ENCODE data around the gene CFAP161.

CFAP161 gene

DNA sequence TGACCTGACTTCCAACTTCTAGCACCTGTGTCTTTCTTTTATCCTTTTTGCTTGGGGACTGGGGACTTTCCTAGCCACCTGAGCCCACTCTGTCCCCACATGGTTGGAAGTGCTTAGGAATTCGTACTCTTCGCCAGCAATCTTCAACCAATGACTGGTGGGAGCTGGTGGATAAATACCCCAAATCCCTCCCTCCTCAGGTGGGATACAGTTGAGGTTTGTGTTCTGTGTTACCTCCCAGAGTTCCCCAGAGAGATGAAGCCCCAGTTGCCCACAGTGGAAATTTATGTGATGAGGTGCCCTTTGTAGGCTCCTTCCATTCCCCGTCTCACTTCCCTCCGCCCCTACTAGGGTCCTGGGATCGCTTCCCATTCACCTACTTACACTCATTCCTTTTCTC lies 40.1 kb upstream of the CFAP161 start:
- H3K9ac ChIP-seq (ENCODE audit: low read length) = no peak overlapping the region
- peaks cover 23% of the 10 kb centered on the region for H3K4me1 ChIP-seq (ENCODE audit: low read length)
- H3K79me2 ChIP-seq (ENCODE audit: low read length) = no peaks in the 10 kb centered on the region
- H3K27me3 ChIP-seq (replicated peaks; ENCODE audit: insufficient read depth, low read length) = no peaks in the 10 kb centered on the region; the same call in 1 of the 2 replicates
- no peaks in the 10 kb centered on the region for H3K9me2 ChIP-seq (replicated peaks; ENCODE audit: insufficient read depth, low read length)
- no peak overlapping the region for H2AFZ ChIP-seq (ENCODE audit: low read length)
- no peak overlapping the region for H3K27ac ChIP-seq (ENCODE audit: low read length)
- H3F3A ChIP-seq (ENCODE audit: insufficient read depth, low read length) = peaks cover 23% of the 10 kb centered on the region
- no peak for DNase-seq
- no peak overlapping the region for H3K4me2 ChIP-seq (ENCODE audit: low read depth, low read length)
- H3K36me3 ChIP-seq (replicated peaks; ENCODE audit: insufficient read depth, low read length) = no peaks in the 10 kb centered on the region
- no peak overlapping the region for H3K4me3 ChIP-seq (ENCODE audit: low read length)
- TF ChIP-seq EZH2 (optimal IDR thresholded peaks at IDR 0.05; ENCODE audit: low read depth, low read length) (no peak), EZH2phosphoT487 (IDR thresholded peaks at IDR 0.05; ENCODE audit: low read length) (no peak)
- TF ChIP-seq, protein P1, sequence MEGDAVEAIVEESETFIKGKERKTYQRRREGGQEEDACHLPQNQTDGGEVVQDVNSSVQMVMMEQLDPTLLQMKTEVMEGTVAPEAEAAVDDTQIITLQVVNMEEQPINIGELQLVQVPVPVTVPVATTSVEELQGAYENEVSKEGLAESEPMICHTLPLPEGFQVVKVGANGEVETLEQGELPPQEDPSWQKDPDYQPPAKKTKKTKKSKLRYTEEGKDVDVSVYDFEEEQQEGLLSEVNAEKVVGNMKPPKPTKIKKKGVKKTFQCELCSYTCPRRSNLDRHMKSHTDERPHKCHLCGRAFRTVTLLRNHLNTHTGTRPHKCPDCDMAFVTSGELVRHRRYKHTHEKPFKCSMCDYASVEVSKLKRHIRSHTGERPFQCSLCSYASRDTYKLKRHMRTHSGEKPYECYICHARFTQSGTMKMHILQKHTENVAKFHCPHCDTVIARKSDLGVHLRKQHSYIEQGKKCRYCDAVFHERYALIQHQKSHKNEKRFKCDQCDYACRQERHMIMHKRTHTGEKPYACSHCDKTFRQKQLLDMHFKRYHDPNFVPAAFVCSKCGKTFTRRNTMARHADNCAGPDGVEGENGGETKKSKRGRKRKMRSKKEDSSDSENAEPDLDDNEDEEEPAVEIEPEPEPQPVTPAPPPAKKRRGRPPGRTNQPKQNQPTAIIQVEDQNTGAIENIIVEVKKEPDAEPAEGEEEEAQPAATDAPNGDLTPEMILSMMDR (IDR thresholded peaks at IDR 0.05; ENCODE audit: low read length) = no peak
- H3K9me3 ChIP-seq (replicated peaks; ENCODE audit: insufficient read depth, low read length) = no peaks in the 10 kb centered on the region
- no peaks in the 10 kb centered on the region for H4K20me1 ChIP-seq (ENCODE audit: insufficient read depth, low read length)

DNA sequence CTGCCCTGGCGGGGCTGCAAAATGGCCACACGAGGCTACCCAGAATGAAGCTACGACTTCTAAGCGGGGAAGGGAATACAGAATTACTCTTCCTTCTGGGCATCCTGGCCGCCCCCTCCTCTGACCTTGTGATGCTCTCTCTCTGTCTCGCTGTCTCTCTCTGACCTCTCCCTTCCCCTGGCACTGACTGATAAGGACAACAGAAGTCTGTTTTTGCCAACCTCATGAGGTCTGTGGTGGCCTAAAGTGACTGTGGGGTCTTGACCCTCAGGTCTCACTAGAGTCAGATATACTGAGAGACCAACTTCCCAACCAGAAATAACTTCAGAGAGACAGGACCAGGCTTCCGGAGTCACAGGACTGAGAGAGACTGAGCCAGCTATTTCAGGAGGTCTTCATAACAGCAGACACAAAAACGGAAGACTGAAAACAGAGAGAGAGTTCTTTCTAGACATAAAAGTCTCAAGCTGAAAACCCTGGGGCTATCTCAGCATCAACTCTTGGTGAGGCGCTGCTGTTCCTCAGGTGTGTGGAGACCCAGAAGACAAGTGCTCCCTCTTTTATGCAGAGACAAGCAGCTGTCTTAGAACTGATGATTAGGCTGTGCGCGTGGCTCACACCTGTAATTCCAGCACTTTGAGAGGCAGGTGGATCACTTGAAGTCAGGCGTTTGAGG lies 38.2 kb upstream of the CFAP161 start:
- Histone ChIP-seq H3K4me3 (ENCODE audit: low read length) (peak overlapping the region; percentile 32), H3K27ac (ENCODE audit: low read length) (peak overlapping the region; percentile 87), H3F3A (ENCODE audit: insufficient read depth, low read length) (peaks cover 23% of the 10 kb centered on the region), H3K36me3 (replicated peaks; ENCODE audit: insufficient read depth, low read length) (no peaks in the 10 kb centered on the region), H3K27me3 (replicated peaks; ENCODE audit: insufficient read depth, low read length) (no peaks in the 10 kb centered on the region; the same call in 1 of the 2 replicates), H3K9me3 (replicated peaks; ENCODE audit: insufficient read depth, low read length) (no peaks in the 10 kb centered on the region), H3K79me2 (ENCODE audit: low read length) (no peaks in the 10 kb centered on the region), H2AFZ (ENCODE audit: low read length) (peak overlapping the region; percentile 11; the same call in 1 of the 2 replicates), H3K9ac (ENCODE audit: low read length) (peak overlapping the region; percentile 41; the same call in 1 of the 2 replicates), H3K9me2 (replicated peaks; ENCODE audit: insufficient read depth, low read length) (no peaks in the 10 kb centered on the region), H3K4me2 (ENCODE audit: low read depth, low read length) (peak overlapping the region; percentile 56), H4K20me1 (ENCODE audit: insufficient read depth, low read length) (no peaks in the 10 kb centered on the region), H3K4me1 (ENCODE audit: low read length) (peaks cover 23% of the 10 kb centered on the region)
- DNase-seq = peak; percentile 82
- TF ChIP-seq EZH2phosphoT487 (IDR thresholded peaks at IDR 0.05; ENCODE audit: low read length) (no peak), EZH2 (optimal IDR thresholded peaks at IDR 0.05; ENCODE audit: low read depth, low read length) (no peak)
- TF ChIP-seq, protein P1 (IDR thresholded peaks at IDR 0.05; ENCODE audit: low read length) = no peak

DNA sequence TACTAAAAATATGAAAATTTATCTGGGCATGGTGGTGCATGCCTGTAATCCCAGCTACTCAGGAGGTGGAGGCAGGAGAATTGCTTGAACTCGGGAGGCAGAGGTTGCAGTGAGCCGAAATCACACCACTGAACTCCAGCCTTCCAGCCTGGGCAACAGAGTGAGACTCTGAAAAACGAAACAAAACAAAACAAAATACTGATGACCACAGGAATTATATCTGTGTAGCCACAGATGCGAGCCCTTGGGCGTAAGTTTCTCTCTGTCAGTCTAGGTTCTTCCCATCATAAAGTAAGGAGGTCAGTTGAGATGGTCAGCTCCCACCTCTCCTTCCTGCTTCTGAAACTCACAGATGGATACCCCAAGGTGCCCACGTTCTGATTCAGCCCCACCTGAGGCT lies 37.7 kb upstream of the CFAP161 start:
- TF ChIP-seq EZH2 (optimal IDR thresholded peaks at IDR 0.05; ENCODE audit: low read depth, low read length) = no peak
- TF ChIP-seq, protein P1 (IDR thresholded peaks at IDR 0.05; ENCODE audit: low read length) = no peak
- no peak for TF ChIP-seq EZH2phosphoT487 (IDR thresholded peaks at IDR 0.05; ENCODE audit: low read length)
- Histone ChIP-seq H3K9me2 (replicated peaks; ENCODE audit: insufficient read depth, low read length) (no peaks in the 10 kb centered on the region), H2AFZ (ENCODE audit: low read length) (no peak overlapping the region), H3K9ac (ENCODE audit: low read length) (peak overlapping the region; percentile 41; the same call in 1 of the 2 replicates), H3F3A (ENCODE audit: insufficient read depth, low read length) (peaks cover 23% of the 10 kb centered on the region), H3K4me2 (ENCODE audit: low read depth, low read length) (peak overlapping the region; percentile 56), H3K4me1 (ENCODE audit: low read length) (peaks cover 23% of the 10 kb centered on the region), H3K9me3 (replicated peaks; ENCODE audit: insufficient read depth, low read length) (no peaks in the 10 kb centered on the region), H3K36me3 (replicated peaks; ENCODE audit: insufficient read depth, low read length) (no peaks in the 10 kb centered on the region), H3K27ac (ENCODE audit: low read length) (peak overlapping the region; percentile 87), H3K4me3 (ENCODE audit: low read length) (peak overlapping the region; percentile 32), H3K79me2 (ENCODE audit: low read length) (no peaks in the 10 kb centered on the region), H3K27me3 (replicated peaks; ENCODE audit: insufficient read depth, low read length) (no peaks in the 10 kb centered on the region; the same call in 1 of the 2 replicates), H4K20me1 (ENCODE audit: insufficient read depth, low read length) (no peaks in the 10 kb centered on the region)
- peak; percentile 75 for DNase-seq
